Measurements from ENCODE around the gene KIF16B.

Gene KIF16B

GRCh38 chr20:16394784-16395183 is 178.5 kb downstream of the KIF16B start:
- no peak for DNase-seq (ENCODE audit: low spot score)

- no peak for DNase-seq (ENCODE audit: low spot score)
Measured at GRCh38 chr20:16393836-16394235, 179.4 kb downstream of the KIF16B start.

- no peak for DNase-seq (ENCODE audit: low spot score)
Measured at GRCh38 chr20:16393297-16393696, 180.0 kb downstream of the KIF16B start.

GRCh38 chr20:16392346-16392745 is 180.9 kb downstream of the KIF16B start:
- peak; percentile 4 for DNase-seq (ENCODE audit: low spot score)

- no peak for DNase-seq (ENCODE audit: low spot score)
Measured at GRCh38 chr20:16390991-16391390, 182.3 kb downstream of the KIF16B start.

GRCh38 chr20:16388731-16389130 is 184.5 kb downstream of the KIF16B start:
- no peak for DNase-seq (ENCODE audit: low spot score)

GRCh38 chr20:16387666-16388065 is 185.6 kb downstream of the KIF16B start:
- no peak for DNase-seq (ENCODE audit: low spot score)

GRCh38 chr20:16385891-16386290 is 187.4 kb downstream of the KIF16B start:
- no peak for DNase-seq (ENCODE audit: low spot score)

GRCh38 chr20:16385462-16385861 is 187.8 kb downstream of the KIF16B start:
- DNase-seq (ENCODE audit: low spot score) = no peak

- DNase-seq (ENCODE audit: low spot score) = no peak
Measured at GRCh38 chr20:16381444-16381843, 191.8 kb downstream of the KIF16B start.

- no peak for DNase-seq (ENCODE audit: low spot score)
Measured at GRCh38 chr20:16378712-16379370, 194.4 kb downstream of the KIF16B start.

- DNase-seq (ENCODE audit: low spot score) = no peak
Measured at GRCh38 chr20:16378122-16378521, 195.1 kb downstream of the KIF16B start.

- DNase-seq (ENCODE audit: low spot score) = no peak
Measured at GRCh38 chr20:16369441-16369840, 203.8 kb downstream of the KIF16B start.

- DNase-seq (ENCODE audit: low spot score) = no peak
Measured at GRCh38 chr20:16368645-16369292, 204.5 kb downstream of the KIF16B start.

- DNase-seq (ENCODE audit: low spot score) = no peak
Measured at GRCh38 chr20:16367948-16368560, 205.2 kb downstream of the KIF16B start.

GRCh38 chr20:16366529-16366928 is 206.7 kb downstream of the KIF16B start:
- no peak for DNase-seq (ENCODE audit: low spot score)

GRCh38 chr20:16364320-16364687 is 208.9 kb downstream of the KIF16B start:
- DNase-seq (ENCODE audit: low spot score) = no peak

- peak; percentile 1 for DNase-seq (ENCODE audit: low spot score)
Measured at GRCh38 chr20:16363506-16364319, 209.5 kb downstream of the KIF16B start.

- no peak for DNase-seq (ENCODE audit: low spot score)
Measured at GRCh38 chr20:16362642-16363041, 210.6 kb downstream of the KIF16B start.

- DNase-seq (ENCODE audit: low spot score) = no peak
Measured at GRCh38 chr20:16360668-16361067, 212.6 kb downstream of the KIF16B start.

GRCh38 chr20:16353417-16353781 is 219.8 kb downstream of the KIF16B start:
- DNase-seq (ENCODE audit: low spot score) = no peak

GRCh38 chr20:16352751-16353416 is 220.4 kb downstream of the KIF16B start:
- no peak for DNase-seq (ENCODE audit: low spot score)

All from NAMALWA (cell line).